HL-60 (cell line): Measurements from ENCODE around the gene CCSER1.

ENCODE experiments used
- CTCF ChIP-seq: IDR thresholded peaks from one replicate; pipeline ENCODE4 v1.5.1; 2011; ENCODE audit warnings: low read length, control low read depth, inconsistent platforms; ENCODE audit not compliant: insufficient read depth
- GABPA ChIP-seq: IDR thresholded peaks from 2 replicates; pipeline ENCODE4 v1.6.1; 2012; ENCODE audit warnings: low read depth
- POLR2AphosphoS5 ChIP-seq: IDR thresholded peaks from 2 replicates; pipeline ENCODE4 v1.6.1; 2012; ENCODE audit warnings: low read depth

GRCh38 chr4:90545380-90545779 lies 418.2 kb downstream of the CCSER1 start:
- TF ChIP-seq POLR2AphosphoS5 (no peak), CTCF (no peak), GABPA (no peak)
